NCI-H2171 treated with DMSO at 0.1 percent for 48 hours (cell line): ENCODE results near the gene SNRNP70.

ENCODE experiments used
- DNase-seq: peaks from one replicate; lab custom pipeline; 2025; lab: John Stamatoyannopoulos, UW

SNRNP70 gene

GRCh38 chr19:49101160-49101559 lies 15.9 kb downstream of the SNRNP70 start:
- DNase-seq, result no peak

- DNase-seq, result no peak
Observed at GRCh38 chr19:49102303-49102702, 17.1 kb downstream of the SNRNP70 start.

GRCh38 chr19:49103331-49104085 lies 18.3 kb downstream of the SNRNP70 start:
- DNase-seq, result peak; percentile 63

GRCh38 chr19:49104229-49104864 lies 19.1 kb downstream of the SNRNP70 start:
- DNase-seq, result peak; percentile 94

GRCh38 chr19:49106648-49107135 lies 21.4 kb downstream of the SNRNP70 start:
- peak; percentile 28 for DNase-seq

- DNase-seq, result no peak
Observed at GRCh38 chr19:49107625-49108459, 22.6 kb downstream of the SNRNP70 start.

- no peak for DNase-seq
Observed at GRCh38 chr19:49109051-49109450, 23.8 kb downstream of the SNRNP70 start.

DNA sequence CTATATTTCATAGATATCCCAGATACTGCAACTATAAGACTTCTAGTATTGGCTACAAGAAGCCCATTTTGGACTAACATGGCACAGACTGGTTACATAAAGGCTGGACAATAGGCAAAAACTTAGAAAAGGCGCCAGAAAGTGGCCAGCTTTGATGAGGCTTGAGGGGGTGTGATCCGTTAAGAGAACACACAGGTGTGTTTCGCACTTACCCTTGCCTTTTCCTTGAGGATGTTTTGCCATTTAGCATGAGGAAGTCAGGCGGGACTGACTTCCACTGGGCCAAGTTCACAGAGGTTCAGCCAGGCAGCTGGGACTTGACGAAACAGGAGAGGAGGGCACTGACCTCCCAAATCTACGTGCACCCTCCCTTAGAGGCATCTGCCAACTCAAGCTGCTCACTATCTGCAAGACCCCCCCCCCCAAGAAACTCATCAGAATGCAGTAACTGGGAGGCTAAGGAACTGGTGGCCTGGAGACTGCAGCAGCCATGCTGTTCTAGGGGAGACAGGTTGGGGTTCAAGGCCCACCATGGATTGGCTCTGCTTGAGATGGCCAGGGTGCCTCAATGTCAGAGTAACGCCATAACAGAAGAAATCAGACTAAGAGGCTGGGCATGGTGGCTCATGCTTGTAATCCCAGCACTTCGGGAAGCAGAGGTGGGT lies 24.4 kb downstream of the SNRNP70 start:
- DNase-seq, result no peak

DNA sequence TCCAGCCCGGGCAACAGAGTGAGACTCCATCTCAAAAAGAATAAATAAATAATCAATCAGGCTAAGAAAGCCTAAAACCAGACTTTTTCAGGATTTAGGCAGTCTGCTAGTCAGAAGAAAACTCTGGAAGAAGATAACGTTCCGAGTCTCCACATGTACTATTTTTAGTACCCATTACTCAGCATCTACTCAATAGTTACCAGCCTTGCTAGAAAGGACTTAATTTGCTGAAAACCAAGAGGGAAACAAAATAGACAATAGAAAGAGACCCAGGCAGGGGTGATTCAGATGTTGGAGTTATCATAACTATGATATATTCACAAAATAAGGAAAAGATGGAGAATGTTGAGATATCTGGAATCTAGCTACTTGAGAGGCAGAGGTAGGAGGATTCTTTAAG lies 25.3 kb downstream of the SNRNP70 start:
- no peak for DNase-seq

- no peak for DNase-seq
Observed at GRCh38 chr19:49111218-49111998, 26.2 kb downstream of the SNRNP70 start.

GRCh38 chr19:49113762-49114629 lies 28.7 kb downstream of the SNRNP70 start, which contains the start of gene LIN7B:
Gene LIN7B (plus strand): TSS chr19:49114370. CDS start chr19:49114405, 35 bp downstream.
- DNase-seq, result peak; percentile 88

GRCh38 chr19:49114630-49115363 lies 29.5 kb downstream of the SNRNP70 start:
- DNase-seq, result peak; percentile 67

DNA sequence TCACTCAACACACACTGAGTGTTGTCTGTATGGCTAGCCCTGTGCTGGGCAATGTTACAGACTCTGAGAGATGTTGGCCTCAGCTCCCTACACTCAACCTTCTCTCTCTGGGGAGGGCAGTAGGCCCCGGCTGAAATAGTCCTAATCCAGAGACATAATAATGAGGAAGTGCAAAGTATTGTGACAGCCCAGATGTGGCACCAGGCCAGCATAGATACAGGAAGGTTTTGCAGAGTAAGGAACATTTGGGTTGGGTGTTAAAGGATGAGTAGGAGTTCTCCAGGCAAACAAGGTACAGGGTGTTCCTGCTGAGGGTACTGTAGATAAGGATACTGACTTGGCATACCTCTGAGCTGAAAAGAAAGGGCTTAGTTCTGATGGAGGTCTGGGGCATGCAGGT lies 31.3 kb downstream of the SNRNP70 start:
- DNase-seq, result no peak

DNA sequence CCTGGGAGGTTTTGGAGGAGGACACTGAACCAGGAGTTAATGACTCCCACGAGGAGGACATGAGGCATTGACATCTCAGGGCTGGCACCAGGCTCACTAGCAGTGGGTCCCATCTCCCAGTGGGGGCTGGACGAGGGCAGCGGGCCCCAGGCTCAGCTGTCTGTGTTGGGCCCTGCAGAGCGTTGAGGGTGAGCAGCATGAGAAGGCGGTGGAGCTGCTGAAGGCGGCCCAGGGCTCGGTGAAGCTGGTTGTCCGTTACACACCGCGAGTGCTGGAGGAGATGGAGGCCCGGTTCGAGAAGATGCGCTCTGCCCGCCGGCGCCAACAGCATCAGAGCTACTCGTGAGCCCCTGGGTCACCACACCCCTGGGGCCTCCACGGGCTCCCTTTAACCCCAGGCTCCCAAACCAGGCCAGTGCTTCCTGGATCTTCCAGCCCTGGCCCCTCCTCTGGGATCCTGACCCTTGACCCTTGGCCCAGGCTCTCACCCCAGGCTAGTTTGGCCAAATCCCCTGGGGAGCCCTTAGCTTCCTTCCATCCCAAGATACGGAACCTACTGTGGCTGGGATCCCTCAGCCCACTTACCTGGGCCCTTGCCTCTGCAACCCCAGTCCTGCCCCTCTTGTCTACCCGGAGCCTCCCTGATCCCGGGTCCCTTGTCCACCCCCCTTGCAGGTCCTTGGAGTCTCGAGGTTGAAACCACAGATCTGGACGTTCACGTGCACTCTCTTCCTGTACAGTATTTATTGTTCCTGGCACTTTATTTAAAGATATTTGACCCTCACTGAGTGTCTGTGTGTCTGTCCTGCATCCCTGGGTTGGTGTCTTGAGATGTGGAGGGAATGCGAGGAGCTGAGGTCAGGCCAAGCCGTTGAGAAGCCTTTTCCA lies 32.7 kb downstream of the SNRNP70 start:
- DNase-seq, result no peak

- DNase-seq, result peak; percentile 95
Observed at GRCh38 chr19:49118565-49119410, 33.5 kb downstream of the SNRNP70 start, which contains the start of gene C19orf73. Gene C19orf73 (minus strand): TSS chr19:49119143. CDS start chr19:49119022, 121 bp downstream.

DNA sequence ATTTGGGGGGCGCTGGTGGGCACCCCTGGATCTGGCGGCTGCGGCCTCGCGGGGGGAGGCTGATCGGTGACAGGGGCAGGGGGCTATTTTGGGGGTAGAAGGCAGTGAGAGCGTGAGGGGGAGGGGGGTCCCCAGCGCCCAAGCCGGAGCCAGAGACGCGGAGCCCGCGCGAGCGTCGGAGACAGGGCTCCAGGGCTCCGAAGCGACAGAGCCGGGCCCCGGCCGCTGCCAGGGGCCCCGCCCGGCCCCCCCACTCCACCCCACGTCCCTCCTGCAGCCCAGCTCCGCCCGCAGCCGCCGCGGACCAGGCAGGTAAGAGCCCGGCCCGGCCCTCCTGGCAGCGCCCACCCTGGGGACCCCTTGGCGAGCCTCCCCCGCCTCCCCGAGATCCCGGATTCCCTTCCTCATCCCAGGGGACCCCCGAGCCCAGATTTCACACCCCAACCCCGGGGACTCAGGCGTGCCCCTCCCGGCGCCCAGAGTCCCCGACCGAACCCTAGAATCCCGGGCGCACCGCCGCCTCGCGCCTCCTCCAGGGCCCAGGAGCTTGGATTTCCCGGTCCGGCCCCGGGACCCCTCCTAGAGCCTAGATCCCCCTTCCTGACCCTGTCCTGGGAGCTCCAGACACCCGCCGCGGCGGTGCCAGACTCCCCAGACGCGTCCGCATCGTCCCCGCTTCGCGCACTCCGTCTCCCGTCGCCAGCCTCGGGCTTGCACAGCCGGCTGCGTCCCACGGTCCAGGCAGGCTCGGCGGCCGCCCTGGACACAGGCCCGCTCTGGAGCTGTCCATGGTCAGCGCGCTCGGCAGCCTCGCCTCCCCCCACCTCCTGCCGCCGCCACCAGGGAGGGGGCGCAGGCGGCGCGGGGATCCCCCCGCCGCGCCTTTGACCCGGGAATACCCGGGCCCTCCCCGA lies 34.4 kb downstream of the SNRNP70 start, which contains the start of gene PPFIA3:
Gene PPFIA3, plus strand, starts transcription at position 134 of the 914 bp plus-strand sequence. CDS start 8,330 bp downstream, outside the sequence.
- DNase-seq, result no peak
